Fibroblast of peridontal ligament (primary cell): Measurements from ENCODE around the gene PTPRM.
A peak's percentile ranks its signal among the peaks of the same experiment; 100 is the strongest.

Experiments used
- DNase-seq: peaks from one replicate; pipeline ENCODE4 v3.0.0-alpha.2; 2010; ENCODE audit errors: extremely low read depth

Gene PTPRM

GRCh38 chr18:8391068-8391467 is 824.0 kb downstream of the PTPRM start:
- no peak for DNase-seq

GRCh38 chr18:8396254-8396653 is 829.1 kb downstream of the PTPRM start:
- no peak for DNase-seq

DNA sequence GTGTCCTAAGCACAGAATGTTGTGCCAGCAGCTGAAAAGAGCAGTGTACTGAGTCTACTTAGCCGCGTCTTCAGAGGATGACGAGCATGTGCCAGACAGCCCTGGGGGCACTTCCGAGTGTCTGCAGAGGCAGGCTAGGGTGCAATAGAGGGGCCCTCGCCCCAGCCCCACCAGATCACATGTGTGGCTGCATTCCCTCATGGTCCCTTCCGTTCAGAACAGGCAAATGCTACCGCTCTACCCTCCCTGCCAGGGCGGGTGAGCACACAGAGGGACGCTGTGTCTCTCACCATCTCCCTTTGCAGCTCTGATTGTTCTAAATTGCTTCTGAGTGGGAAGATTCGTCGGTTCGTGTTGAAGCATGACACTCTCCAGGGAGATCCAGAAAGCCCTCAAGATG is 829.9 kb downstream of the PTPRM start:
- DNase-seq: no peak

DNA sequence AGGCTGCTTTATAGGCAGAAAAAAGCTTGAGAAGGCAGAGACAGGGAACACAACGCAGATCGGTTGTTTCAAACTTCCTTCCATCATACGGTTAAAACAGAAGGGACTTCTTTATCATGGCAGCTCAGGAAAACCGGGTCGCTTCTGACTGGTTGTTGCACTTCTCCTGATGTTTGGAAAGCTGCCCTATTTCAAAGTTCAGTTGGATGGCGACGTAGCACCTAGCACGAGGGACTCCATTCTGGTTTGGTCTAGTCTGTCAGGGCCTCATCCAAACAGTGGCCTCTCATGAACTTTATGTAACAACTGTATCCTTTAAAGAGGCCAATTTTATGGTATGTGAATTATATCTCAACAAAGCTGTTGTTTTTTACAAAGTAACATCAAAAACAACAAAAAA is 832.0 kb downstream of the PTPRM start:
- DNase-seq: no peak

DNA sequence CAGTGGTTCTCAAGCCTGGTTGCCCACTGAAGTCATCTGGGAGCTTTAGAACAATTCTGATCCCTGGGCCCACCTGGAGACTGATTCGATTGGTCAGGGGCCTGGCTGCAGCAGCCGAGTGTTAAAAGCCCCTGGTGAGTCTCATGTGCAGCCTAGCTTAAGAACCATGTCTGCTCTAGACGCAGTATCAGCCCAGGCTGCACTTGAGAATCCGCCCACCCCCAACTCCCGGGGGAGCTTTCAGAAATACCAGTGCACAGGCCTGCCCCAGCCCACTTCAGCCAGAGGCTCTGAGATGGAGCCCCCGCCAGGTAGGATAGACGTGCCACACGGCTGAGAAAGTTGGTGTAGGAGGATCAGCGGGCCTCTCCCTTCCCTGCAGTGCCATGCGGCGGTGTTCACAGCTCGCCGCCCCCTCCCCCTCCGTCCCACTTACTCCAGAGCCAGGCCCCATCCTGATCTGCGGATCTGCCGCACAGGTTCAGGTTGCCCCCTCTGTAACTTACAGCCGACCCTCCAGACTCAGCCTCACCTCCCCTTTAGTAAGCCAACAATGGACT is 833.2 kb downstream of the PTPRM start:
- no peak for DNase-seq

- no peak for DNase-seq
Measured at GRCh38 chr18:8400825-8401224, 833.7 kb downstream of the PTPRM start.

GRCh38 chr18:8401606-8402005 is 834.5 kb downstream of the PTPRM start:
- DNase-seq: no peak

GRCh38 chr18:8402237-8402636 is 835.1 kb downstream of the PTPRM start:
- no peak for DNase-seq

DNA sequence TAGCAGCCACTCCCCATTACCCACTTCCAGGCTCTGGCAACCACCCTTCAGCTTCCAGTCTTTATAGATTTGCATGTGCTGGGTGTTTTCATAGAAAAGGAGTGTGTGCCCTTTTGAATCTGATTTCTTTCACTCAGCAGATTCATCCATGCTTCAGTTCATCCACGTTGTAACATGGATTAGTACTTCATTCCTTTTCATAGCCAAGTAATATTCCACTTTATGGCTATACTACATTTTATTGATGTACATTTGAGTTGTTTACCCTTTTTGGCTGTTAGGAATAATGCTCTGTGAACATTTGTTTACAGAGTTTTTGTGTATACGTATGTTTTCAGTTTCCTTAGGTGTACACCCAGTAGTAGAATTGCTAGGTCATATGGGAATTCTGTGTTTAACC is 836.6 kb downstream of the PTPRM start:
- DNase-seq: no peak

- peak; percentile 12 for DNase-seq
Measured at GRCh38 chr18:8406186-8406867, 839.2 kb downstream of the PTPRM start.

GRCh38 chr18:8406868-8407250 is 839.7 kb downstream of the PTPRM start:
- DNase-seq: no peak

DNA sequence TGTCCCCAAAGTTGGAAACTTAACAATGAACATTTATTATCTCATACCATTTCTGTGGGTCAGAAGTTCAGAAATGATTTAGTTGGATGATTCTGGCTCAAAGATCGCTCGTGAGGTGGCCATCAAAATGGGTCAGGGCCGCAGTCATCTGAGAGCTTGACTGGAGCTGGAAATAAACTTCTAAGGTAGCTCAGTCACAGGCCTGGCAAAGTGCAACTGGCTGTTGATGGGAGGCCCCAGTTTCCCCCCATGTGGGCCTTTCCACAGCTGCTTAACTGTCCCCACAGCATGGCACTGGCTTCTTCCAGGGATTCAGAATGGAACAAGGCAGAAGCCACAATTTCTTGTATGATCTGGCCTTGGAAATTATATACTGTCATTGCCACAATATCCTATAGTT is 842.0 kb downstream of the PTPRM start:
- no peak for DNase-seq

DNA sequence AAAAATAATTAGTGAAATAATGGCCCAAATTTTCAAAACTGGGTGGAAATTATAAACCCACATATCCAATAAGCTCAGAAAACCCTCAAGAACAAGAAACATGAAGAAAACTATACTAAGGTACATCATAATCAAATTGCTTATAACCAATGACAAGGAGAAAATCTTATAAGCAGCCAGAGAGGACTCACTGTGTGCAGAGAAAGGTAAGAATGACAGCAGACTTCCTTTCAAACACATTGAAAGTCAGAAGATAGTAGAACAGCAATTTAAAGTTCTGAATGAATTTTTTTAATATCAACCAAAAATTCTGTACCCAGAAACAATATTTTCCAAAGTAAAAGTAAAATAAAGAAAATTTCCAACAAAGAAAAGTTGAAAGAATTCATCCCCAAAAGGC is 844.4 kb downstream of the PTPRM start:
- no peak for DNase-seq

GRCh38 chr18:8412117-8412516 is 845.0 kb downstream of the PTPRM start:
- no peak for DNase-seq

DNA sequence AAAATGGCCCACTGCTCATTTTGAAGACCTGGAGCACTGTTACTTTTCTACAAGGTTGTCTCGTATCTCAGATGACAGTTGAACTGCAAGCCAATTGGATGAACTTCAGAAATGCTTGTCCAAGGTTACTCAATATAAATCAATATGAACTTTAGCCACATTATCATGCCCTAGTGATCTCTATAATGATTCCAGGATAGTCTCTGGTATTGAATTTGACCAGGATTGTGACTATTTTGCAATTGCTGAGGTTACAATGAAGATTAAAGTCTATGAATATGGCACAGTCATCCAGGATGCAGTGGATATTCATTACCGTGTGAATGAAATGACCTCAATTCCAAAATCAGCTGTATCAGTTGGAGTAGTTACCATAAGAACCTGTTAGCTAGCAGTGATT is 846.1 kb downstream of the PTPRM start:
- DNase-seq: no peak

DNA sequence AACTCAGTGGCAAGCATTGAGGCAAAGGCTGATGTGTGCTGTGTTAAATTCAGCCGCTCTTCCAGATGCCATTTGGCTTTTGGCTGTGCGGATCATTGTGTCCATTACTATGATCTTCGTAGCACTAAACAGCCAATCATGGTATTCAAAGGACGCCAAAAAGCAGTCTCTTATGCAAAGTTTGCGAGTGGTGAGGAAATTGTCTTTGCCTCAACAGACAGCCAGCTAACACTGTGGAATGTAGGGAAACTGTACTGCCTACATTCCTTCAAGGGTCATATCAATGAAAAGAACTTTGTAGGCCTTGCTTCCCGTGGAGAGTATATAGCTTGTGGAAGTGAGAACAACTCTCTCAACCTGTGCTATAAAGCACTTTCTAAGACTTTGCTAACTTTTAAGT is 846.6 kb downstream of the PTPRM start:
- no peak for DNase-seq

DNA sequence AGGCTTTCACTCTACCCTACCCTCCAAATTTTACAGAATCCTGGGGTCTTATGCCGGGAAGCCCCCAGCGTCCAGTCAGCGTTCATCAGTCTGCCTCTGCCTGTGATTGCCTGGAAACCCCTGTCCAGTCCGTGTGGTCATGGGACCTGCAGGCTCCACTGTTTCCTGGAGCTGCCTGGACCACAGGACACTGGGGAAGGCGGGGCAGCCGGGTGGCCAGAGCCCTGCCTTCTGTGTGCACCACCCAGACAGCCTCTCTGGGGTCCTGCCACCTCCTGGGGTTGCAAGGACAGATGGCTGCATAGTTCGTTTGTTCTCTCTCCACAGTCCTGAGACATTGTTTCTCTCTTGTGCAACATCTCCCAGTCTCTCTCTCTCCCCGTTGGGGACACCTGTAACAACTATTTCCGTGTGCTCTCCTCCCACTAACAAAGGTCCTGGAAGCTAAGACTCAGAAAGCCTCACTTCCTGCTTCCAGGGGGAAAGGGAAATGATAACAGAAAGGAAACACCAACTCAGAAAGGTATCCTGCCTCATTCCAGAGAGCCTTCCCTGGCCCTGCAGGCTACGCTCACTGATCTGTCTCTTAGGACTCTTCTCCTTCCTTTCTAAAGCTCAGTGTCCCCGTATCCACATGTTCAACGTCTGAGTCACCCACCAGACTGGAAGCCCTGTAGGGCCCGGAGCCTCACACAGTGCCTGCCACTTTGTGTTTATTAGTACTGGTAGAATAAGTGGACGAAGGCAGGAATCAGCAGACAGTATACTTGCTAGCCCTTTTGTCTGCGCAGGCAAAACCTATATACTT is 849.3 kb downstream of the PTPRM start:
- no peak for DNase-seq

DNA sequence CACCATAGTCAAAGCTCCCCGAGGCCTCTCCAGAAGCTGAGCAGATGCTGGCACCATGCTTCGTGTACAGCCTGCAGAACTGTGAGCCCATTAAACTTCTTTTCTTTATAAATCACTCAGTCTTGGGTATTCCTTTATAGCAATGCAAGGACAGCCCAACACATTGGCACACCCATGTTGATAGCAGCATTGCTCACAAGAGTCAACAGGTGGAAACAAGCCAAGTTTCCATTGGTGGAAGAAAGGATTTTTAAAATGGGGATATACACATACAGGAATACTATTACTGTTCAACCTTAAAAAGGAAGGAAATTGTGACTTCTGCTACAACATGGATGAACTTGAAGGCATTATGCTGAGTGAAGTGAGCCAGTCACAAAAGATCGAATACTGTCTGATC is 855.3 kb downstream of the PTPRM start:
- no peak for DNase-seq

DNA sequence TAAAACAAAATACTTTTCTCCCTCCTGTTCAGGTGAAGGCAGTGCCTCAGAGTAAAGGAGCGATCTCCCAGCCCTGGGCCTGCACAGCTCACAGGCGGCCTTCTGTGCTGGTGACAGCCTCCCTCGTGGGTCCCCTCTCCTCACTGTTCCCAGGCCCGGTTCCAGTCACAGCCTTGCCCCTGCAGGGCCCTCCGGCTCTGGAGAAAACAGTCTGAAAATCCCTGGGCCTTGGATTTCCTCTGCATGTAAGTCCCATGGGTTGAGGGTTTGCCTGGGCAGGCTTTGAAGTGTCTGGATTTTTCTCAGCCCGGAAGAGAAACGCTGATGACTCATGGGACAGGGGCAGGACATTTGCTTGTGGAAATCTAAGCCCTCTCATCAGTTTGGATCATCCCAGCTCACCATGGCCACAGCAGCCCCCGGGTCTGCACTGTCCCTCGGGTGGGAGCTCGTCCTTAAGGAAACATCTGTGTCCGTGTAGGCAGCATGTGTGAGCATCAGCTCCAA is 856.0 kb downstream of the PTPRM start:
- peak; percentile 68 for DNase-seq

DNA sequence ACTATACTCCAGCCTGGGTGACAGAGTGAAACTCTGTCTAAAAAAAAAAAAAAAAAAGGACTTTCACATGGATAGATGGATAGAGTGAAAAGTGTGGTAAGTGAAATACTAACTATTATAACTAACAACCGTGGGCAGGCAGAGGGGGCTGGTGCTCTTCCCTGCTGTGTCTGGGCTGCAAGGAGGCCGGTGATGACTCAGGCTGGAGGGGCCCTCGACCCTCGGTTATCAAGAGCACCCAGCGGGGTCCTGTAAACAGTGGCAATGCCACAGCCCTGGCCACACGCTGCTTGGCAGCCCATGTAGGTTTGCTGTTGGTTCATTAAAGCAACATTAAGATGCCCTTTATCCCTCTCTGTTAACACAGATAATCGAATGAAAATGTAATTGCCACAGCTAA is 857.4 kb downstream of the PTPRM start:
- no peak for DNase-seq

GRCh38 chr18:8424917-8425725 is 858.0 kb downstream of the PTPRM start:
- DNase-seq: peak; percentile 73

- no peak for DNase-seq
Measured at GRCh38 chr18:8426401-8426800, 859.3 kb downstream of the PTPRM start.
